ENCODE data around the gene CA14.

DNA sequence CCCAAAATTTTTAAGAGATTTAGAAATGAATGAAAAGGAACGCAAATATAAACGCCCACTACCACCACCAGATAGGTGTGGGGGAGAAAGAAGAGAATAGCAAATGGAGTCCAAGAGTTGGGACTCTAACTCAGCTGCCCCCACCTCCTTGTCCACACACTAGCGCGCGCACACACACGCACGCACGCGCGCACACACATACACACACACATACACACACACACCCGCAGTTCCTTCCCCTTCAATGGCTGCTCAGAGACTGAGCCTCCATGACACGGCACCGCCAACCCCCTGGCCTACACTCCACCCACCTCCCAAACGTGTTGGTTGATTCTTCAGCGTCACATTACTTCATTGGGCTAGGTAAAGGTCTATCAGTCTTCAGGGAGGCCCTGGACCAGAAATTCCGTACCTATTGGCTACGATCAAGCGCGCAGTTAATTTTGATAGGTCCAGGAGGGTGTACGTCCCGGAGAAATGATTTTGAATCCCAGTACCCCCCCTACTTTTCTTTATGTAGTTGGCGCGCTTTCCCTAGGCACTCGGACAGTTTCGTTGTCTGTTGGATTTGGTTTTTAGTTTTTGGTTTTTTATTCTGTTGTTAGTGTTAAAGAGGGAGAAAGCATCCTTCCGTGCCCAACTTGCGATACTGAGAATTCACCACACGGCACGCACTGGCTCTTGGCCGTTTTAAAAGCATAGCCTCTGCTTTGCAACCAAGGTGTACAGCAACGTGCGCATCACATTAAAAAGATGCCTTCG lies 21.5 kb upstream of the CA14 start, which contains the start of gene ANP32E:
- TF ChIP-seq CTCF (conservative IDR thresholded peaks at IDR 0.05): no peak
- no peak for TF ChIP-seq EZH2 (IDR thresholded peaks at IDR 0.05; ENCODE audit: low read depth)
